ENCODE data around the gene MTCL1. TPM values are rescaled to one million over a fixed set of nuclear protein-coding genes. Genes with fewer than 3 reads are reported as not detected.
A peak's percentile ranks its signal among the peaks of the same experiment; 100 is the strongest.

The MTCL1 gene
- polyA plus RNA-seq, 3 donors, result not detected

GRCh38 chr18:8658858-8659485 lies 46.4 kb upstream of the MTCL1 start:
- H3K4me2 ChIP-seq (replicated peaks; ENCODE audit: extremely low read depth, low read length, poor library complexity, severe bottlenecking), result no peak overlapping the region
- no peaks in the 10 kb centered on the region for H3K79me2 ChIP-seq (ENCODE audit: insufficient read depth, low read length)
- no peaks in the 10 kb centered on the region for H4K20me1 ChIP-seq (ENCODE audit: insufficient read depth, low read length)
- no peak overlapping the region for H2AFZ ChIP-seq (ENCODE audit: insufficient read depth, low read depth, low read length, poor library complexity, severe bottlenecking)
- peaks cover 0 to 3% of the 10 kb centered on the region in 2 donors for H3K4me1 ChIP-seq (ENCODE audit: control insufficient read depth in 1 of 2, insufficient read depth in 2 of 2, low read length in 2 of 2)
- Mint-ChIP-seq H3K9me3 (no peaks in the 10 kb centered on the region), H3K27ac (no peak overlapping the region), H3K27me3 (ENCODE audit: low read depth in 3 of 3) (peaks cover 8 to 17% (median 12%) of the 10 kb centered on the region in 3 donors), H3K4me1 (peaks cover 8% of the 10 kb centered on the region), H3K4me3 (no peak overlapping the region), H3K36me3 (no peaks in the 10 kb centered on the region)
- peaks cover 0 to 6% of the 10 kb centered on the region in 2 donors for H3K27me3 ChIP-seq (ENCODE audit: control insufficient read depth in 2 of 2, insufficient read depth in 2 of 2, low read length in 2 of 2)
- TF ChIP-seq, protein P1, sequence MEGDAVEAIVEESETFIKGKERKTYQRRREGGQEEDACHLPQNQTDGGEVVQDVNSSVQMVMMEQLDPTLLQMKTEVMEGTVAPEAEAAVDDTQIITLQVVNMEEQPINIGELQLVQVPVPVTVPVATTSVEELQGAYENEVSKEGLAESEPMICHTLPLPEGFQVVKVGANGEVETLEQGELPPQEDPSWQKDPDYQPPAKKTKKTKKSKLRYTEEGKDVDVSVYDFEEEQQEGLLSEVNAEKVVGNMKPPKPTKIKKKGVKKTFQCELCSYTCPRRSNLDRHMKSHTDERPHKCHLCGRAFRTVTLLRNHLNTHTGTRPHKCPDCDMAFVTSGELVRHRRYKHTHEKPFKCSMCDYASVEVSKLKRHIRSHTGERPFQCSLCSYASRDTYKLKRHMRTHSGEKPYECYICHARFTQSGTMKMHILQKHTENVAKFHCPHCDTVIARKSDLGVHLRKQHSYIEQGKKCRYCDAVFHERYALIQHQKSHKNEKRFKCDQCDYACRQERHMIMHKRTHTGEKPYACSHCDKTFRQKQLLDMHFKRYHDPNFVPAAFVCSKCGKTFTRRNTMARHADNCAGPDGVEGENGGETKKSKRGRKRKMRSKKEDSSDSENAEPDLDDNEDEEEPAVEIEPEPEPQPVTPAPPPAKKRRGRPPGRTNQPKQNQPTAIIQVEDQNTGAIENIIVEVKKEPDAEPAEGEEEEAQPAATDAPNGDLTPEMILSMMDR (IDR thresholded peaks at IDR 0.05), result no peak
- H3K27ac ChIP-seq (ENCODE audit: low read depth in 1 of 2, low read length in 2 of 2), result no peak overlapping the region
- no peaks in the 10 kb centered on the region for H3K9me3 ChIP-seq (replicated peaks in 1 of 2; ENCODE audit: control insufficient read depth in 1 of 2, insufficient read depth in 1 of 2, low read length in 2 of 2)
- no peak overlapping the region for H3K4me3 ChIP-seq (replicated peaks in 1 of 3; ENCODE audit: low read depth in 2 of 3, low read length in 3 of 3)
- no peak for DNase-seq
- intact Hi-C loops (cut with micrococcal nuclease), result no loop called here
- 97% methylated on average over 20 of the region's 31 CpGs for WGBS (ENCODE audit: insufficient coverage)
- no peaks in the 10 kb centered on the region for H3K36me3 ChIP-seq (replicated peaks in 1 of 2; ENCODE audit: control insufficient read depth in 1 of 2, insufficient read depth in 2 of 2, low read length in 2 of 2)
- H3K9ac ChIP-seq (ENCODE audit: insufficient read depth, low read length, poor library complexity, severe bottlenecking), result no peak overlapping the region

DNA sequence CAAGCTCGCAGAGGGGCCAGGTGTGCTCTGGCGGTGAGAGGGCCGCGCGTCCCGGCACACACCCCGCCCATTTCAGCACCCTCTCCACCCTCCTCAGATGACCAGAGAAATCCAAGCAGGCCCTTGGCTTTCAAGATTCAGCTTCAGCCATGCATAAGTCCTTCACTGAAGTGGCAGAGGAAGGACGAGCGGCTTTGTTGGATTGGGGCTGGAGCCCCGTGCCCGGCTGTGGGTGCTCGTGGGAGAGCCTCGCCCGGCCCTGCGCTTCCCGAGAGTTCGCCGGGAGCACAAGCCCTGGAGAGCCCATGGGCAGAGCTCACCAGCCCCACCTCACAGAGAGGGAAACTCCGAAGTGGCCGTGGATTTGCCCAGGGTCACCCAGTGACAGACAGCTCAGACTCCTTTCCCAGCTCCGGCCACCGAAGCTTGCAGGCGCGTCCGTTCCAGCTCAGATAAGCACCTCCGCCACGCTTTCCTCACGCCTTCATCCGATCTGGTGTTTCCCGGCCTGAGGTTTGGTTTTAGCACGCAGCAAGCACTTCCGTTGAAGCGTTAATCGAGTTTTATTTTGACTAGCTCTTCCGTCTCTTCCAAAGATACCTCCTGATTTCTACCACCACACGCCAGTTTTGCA lies 45.6 kb upstream of the MTCL1 start:
- Mint-ChIP-seq H3K9me3 (no peaks in the 10 kb centered on the region), H3K27me3 (ENCODE audit: low read depth in 3 of 3) (peaks cover 8 to 17% (median 12%) of the 10 kb centered on the region in 3 donors), H3K4me3 (no peak overlapping the region), H3K4me1 (peaks cover 8% of the 10 kb centered on the region), H3K36me3 (no peaks in the 10 kb centered on the region), H3K27ac (peak overlapping the region in 1 of 7 donors; percentile 37)
- TF ChIP-seq, protein P1 (IDR thresholded peaks at IDR 0.05), result no peak
- WGBS (ENCODE audit: insufficient coverage), result 96% methylated on average over 26 of the region's 36 CpGs
- Histone ChIP-seq H2AFZ (ENCODE audit: insufficient read depth, low read depth, low read length, poor library complexity, severe bottlenecking) (no peak overlapping the region), H3K4me3 (replicated peaks in 1 of 3; ENCODE audit: low read depth in 2 of 3, low read length in 3 of 3) (no peak overlapping the region), H3K27ac (ENCODE audit: low read depth in 1 of 2, low read length in 2 of 2) (no peak overlapping the region), H3K9me3 (replicated peaks in 1 of 2; ENCODE audit: control insufficient read depth in 1 of 2, insufficient read depth in 1 of 2, low read length in 2 of 2) (no peaks in the 10 kb centered on the region), H3K9ac (ENCODE audit: insufficient read depth, low read length, poor library complexity, severe bottlenecking) (no peak overlapping the region), H3K36me3 (replicated peaks in 1 of 2; ENCODE audit: control insufficient read depth in 1 of 2, insufficient read depth in 2 of 2, low read length in 2 of 2) (no peaks in the 10 kb centered on the region), H3K79me2 (ENCODE audit: insufficient read depth, low read length) (no peaks in the 10 kb centered on the region), H3K4me1 (ENCODE audit: control insufficient read depth in 1 of 2, insufficient read depth in 2 of 2, low read length in 2 of 2) (peaks cover 0 to 3% of the 10 kb centered on the region in 2 donors), H4K20me1 (ENCODE audit: insufficient read depth, low read length) (no peaks in the 10 kb centered on the region), H3K4me2 (replicated peaks; ENCODE audit: extremely low read depth, low read length, poor library complexity, severe bottlenecking) (no peak overlapping the region), H3K27me3 (ENCODE audit: control insufficient read depth in 2 of 2, insufficient read depth in 2 of 2, low read length in 2 of 2) (peaks cover 0 to 4% of the 10 kb centered on the region in 2 donors)
- intact Hi-C loops (cut with micrococcal nuclease), result no loop called here
- no peak for DNase-seq
